Measurements from ENCODE around the gene FADD.

Gene FADD, protein sequence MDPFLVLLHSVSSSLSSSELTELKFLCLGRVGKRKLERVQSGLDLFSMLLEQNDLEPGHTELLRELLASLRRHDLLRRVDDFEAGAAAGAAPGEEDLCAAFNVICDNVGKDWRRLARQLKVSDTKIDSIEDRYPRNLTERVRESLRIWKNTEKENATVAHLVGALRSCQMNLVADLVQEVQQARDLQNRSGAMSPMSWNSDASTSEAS

DNA sequence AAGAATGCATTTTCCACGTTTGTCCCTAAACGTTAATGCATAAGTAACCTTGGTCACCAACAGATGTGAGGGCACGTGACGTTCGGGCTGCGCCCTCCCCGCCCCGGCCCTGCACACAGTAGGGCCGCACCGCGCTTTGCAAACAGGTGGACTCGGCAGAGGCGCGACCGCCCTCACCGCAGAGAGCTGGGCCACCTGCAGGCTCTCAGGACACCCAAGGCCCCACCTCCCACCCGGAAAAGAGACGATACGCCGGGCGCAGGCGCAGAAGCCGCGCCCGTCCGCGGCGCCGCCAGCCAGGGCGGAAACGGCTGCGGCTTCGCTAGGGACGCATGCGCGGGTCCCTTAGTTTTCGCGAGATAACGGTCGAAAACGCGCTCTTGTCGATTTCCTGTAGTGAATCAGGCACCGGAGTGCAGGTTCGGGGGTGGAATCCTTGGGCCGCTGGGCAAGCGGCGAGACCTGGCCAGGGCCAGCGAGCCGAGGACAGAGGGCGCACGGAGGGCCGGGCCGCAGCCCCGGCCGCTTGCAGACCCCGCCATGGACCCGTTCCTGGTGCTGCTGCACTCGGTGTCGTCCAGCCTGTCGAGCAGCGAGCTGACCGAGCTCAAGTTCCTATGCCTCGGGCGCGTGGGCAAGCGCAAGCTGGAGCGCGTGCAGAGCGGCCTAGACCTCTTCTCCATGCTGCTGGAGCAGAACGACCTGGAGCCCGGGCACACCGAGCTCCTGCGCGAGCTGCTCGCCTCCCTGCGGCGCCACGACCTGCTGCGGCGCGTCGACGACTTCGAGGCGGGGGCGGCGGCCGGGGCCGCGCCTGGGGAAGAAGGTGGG lies at the start of gene FADD:
Gene FADD, plus strand, starts transcription at position 377 of the 831 bp plus-strand sequence. Its CDS starts 164 bp downstream, at position 541.
- peak; percentile 84 for DNase-seq

DNA sequence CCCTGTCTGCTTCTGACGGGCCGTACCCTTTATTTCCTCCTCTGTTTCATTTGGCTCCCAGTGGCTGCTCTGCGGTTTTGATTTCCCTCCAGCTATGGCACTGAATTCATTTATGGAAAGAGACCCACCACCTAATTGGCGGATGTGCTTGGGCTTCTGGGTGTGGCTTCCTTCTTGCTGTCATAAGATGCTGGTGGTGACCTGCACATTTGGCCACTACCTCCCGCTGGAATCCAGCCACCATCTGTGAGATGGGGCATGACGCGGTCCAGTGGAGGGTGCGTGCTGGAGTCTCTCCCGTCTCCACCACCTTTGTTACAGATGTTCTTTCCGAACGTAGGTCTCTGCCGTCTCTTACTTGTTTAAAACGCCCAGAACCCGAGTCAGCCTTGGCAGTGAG lies 47.7 kb upstream of the FADD start:
- DNase-seq, result no peak

GRCh38 chr11:70156291-70157037 lies 46.6 kb upstream of the FADD start:
- no peak for DNase-seq

DNA sequence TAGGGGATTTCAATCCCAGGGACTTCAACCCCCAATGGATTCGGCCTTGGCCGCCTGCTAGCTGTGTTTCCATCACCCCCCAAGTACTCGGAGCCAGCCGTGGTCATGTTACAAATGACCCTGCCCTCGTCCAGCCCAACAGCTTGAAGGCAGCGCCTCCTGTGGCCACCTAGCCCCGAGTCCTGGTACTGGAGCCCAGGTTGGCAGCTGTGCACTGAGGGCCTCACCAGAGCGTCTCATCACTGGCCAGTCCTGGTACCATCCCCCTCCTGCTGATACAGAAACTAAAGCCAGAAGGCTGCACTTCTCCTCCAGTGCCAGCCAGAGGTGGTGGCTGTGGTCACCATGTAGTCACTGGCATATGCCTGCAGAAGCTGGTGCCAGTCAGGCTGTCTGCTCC lies 44.9 kb upstream of the FADD start:
- no peak for DNase-seq

GRCh38 chr11:70158757-70159389 lies 44.2 kb upstream of the FADD start:
- no peak for DNase-seq

- DNase-seq, result no peak
These were observed 43.2 kb upstream of the FADD start for GRCh38 chr11:70159627-70160570.

GRCh38 chr11:70161043-70161625 lies 42.0 kb upstream of the FADD start:
- no peak for DNase-seq

GRCh38 chr11:70164705-70165104 lies 38.4 kb upstream of the FADD start:
- no peak for DNase-seq

GRCh38 chr11:70167120-70167519 lies 36.0 kb upstream of the FADD start:
- no peak for DNase-seq

- no peak for DNase-seq
These were observed 35.2 kb upstream of the FADD start for GRCh38 chr11:70167723-70168404.

GRCh38 chr11:70168405-70168754 lies 34.7 kb upstream of the FADD start:
- no peak for DNase-seq

DNA sequence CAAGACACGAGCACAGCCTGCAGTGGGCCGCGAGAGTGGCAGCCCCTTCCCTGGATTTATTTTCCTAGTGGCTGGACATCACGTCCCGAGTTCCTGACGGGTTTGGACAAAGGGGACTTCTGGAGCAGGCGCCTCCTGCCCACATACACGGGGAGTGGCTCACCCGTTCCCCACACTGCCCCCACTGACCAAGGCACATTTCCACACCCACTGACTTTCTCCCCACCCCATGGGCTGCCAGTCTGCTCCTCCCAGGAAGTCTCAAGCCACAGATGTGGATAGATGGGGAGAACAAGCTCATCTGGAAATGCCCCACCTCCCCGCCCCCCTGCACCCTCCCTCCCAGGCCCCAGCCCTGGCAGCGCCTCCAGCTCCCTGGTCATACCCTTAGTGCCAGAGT lies 34.0 kb upstream of the FADD start:
- DNase-seq, result no peak

DNA sequence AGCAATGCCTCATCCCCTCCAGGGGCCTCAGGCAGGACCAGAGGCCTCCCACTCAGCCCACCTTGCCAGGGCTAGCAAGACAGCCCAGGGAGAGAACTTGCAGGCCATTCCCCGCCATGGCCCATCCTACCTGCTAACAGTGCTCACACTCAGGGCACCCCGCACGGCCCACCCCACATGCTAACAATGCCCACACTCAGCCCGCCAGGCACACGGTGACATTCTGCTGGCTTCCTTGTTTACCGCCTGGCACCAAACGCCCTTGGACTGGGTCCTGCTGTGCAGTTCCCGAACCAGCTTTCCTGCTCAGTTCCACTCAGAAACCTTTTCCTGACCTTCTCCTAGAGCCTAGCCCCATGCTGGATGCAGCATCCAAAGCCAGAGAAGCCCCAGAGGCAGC lies 33.5 kb upstream of the FADD start:
- DNase-seq, result no peak

DNA sequence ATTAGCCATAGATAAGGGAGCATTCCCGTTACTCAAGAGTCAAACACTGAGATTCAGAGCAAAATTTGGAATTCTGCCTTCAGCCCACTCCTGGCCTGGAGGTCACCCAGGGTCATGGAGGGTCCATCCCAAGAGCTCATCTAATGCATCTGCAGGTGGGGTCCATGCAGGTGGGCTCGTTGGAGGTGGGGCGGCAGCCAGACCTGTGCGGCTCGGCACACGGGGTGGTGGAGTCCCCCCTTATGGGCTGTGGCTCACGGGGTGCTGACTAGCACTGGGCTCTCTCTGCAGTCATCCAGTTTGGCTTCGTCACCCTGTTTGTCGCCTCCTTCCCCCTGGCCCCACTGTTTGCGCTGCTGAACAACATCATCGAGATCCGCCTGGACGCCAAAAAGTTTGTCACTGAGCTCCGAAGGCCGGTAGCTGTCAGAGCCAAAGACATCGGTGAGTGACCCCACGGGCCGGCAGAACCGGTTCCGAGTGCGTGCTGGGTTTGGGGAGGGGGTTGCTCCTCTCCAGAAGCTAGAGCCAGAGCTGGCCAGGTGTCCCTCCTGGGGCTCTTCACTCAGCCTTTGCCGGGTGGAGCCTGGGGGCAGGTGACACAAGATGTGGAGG lies 32.4 kb upstream of the FADD start:
- no peak for DNase-seq

DNA sequence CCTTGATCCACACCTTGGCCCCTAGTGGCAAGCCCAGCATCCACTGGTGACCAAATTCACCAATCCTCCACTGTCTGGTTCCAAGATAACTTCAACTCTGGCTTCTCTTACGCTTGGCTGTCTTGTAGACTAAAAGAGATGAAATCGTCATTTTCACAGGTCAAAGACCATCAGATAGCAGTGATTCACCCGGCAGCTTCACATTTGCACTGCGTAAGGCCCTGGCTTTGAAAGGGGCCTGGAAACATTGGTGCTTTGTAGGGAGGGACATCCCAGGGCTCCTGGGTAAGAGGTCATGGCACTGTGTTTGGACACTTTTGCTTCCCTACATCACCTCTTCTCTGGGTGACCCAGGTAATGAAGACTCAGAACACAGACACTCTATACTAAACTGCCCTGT lies 30.1 kb upstream of the FADD start:
- no peak for DNase-seq

DNA sequence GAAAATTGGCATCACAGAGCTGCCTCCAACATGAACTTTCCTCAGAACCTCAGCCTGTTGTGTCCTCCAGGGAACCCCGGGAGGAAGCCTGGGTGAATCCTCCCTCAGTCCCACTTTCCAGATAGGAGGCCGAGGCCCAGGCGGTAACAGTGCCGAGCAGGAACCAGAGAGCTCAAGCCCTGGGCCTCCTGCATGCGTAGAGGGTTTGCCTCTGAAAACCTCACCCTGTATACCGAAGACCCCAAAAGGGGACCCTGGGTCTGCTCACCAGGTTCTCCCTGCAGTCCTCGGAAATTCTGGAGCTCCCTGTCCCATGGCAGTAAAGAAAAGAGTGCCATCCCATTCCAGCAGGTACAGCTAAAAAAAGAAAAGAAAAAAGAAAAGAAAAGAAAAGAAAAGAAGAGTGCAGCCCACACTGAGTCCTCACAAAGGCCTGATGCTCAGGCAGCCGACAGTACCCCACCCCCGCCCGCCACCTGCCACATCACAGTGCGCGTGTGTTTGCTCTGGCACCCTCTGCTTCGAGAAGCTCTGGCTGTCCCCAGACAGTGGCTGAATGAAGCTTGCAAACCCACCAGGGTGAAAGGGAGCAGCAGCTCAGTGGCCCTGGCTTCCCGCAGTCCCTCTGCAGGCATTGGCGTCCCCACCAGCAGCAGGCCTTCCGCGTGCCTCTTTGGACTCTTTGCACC lies 28.4 kb upstream of the FADD start:
- no peak for DNase-seq

- no peak for DNase-seq
These were observed 27.8 kb upstream of the FADD start for GRCh38 chr11:70175236-70175698.

GRCh38 chr11:70176940-70177689 lies 26.0 kb upstream of the FADD start:
- no peak for DNase-seq

DNA sequence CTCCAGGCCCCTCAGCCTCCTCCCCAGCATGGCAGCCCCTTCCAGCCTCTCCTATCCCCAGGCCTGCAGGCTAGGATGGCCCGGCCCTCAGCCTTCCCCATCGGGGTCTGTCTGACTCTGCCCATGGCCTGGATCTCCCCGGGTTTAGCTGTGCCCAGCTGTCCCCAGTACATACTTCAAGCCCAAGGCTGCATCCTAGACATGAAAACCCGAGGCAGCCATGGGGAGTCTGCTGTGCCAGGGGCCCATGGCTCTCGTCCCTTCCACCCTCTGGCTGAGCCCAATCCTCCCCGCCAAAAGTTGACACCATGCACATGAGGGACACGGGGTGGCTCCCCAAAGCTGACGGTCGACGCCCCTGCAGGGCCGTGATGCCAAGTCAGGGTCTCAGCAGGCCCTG lies 22.2 kb upstream of the FADD start:
- no peak for DNase-seq
